Measurements from ENCODE around the gene RXFP3.

RXFP3 gene

GRCh38 chr5:33981408-33982162 is 45.4 kb downstream of the RXFP3 start:
- DNase-seq: no peak

- no peak for DNase-seq
These were observed 48.0 kb downstream of the RXFP3 start for GRCh38 chr5:33984178-33984577.

GRCh38 chr5:33984671-33985124 is 48.5 kb downstream of the RXFP3 start, which contains the start of gene SLC45A2:
Gene SLC45A2, minus strand, starts transcription at chr5:33984693. Its CDS starts 110 bp downstream, at chr5:33984583.
- no peak for DNase-seq

- no peak for DNase-seq
These were observed 49.3 kb downstream of the RXFP3 start for GRCh38 chr5:33985447-33985846.

Data from NCI-H187 (cell line).